ENCODE data around the gene PLCB4.

Gene PLCB4

DNA sequence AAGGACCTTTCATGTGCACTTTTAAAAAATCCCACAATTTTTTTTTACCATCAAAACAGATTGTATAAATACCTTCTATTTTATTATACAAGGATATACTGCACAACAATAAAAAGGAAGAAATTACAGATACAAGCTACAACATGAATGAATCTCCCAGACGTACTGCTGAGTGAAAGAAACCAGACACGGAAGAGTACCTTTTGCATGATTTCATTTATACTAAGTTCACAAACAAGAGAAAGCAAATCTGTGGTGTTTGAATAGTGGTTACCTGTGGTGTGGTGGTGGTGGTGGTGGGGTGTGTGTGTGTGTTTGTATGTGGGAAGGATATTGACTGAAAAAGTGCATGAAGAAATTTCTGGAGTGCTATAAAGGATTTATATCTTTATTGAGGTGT, 6.8 kb upstream of the PLCB4 start:
- Histone ChIP-seq H3K27ac (ENCODE audit: low read depth, low read length) (no peak overlapping the region), H3K4me3 (ENCODE audit: insufficient read depth, low read length, poor library complexity, severe bottlenecking) (no peak overlapping the region), H3K4me2 (ENCODE audit: low read depth, low read length, poor library complexity, severe bottlenecking) (no peak overlapping the region), H3K9me2 (replicated peaks; ENCODE audit: insufficient read depth, low read length) (no peaks in the 10 kb centered on the region), H3K79me2 (ENCODE audit: insufficient read depth, low read length) (no peaks in the 10 kb centered on the region), H2AFZ (ENCODE audit: low read depth, low read length, severe bottlenecking) (no peak overlapping the region), H3K36me3 (ENCODE audit: low read length) (no peaks in the 10 kb centered on the region), H3K9me3 (ENCODE audit: insufficient read depth, low read length) (no peaks in the 10 kb centered on the region), H3K9ac (ENCODE audit: low read length) (no peak overlapping the region), H3K27me3 (ENCODE audit: low read length) (no peaks in the 10 kb centered on the region), H3F3A (ENCODE audit: insufficient read depth) (no peaks in the 10 kb centered on the region), H4K20me1 (ENCODE audit: low read depth, low read length) (no peaks in the 10 kb centered on the region)
- TF ChIP-seq CTCF (IDR thresholded peaks at IDR 0.05; ENCODE audit: insufficient read depth, low read length, poor library complexity, severe bottlenecking) (no peak), EZH2phosphoT487 (conservative IDR thresholded peaks at IDR 0.05; ENCODE audit: low read length) (no peak)

GRCh38 chr20:9066191-9066590, 2.7 kb upstream of the PLCB4 start:
- no peaks in the 10 kb centered on the region for H3K79me2 ChIP-seq (ENCODE audit: insufficient read depth, low read length)
- H3K36me3 ChIP-seq (ENCODE audit: low read length): no peaks in the 10 kb centered on the region
- no peak overlapping the region for H2AFZ ChIP-seq (ENCODE audit: low read depth, low read length, severe bottlenecking)
- H3K9ac ChIP-seq (ENCODE audit: low read length): no peak overlapping the region
- no peak overlapping the region for H3K4me3 ChIP-seq (ENCODE audit: insufficient read depth, low read length, poor library complexity, severe bottlenecking)
- no peak overlapping the region for H3K4me2 ChIP-seq (ENCODE audit: low read depth, low read length, poor library complexity, severe bottlenecking)
- H3K27me3 ChIP-seq (ENCODE audit: low read length): no peaks in the 10 kb centered on the region
- no peaks in the 10 kb centered on the region for H3K9me3 ChIP-seq (ENCODE audit: insufficient read depth, low read length)
- no peak for TF ChIP-seq CTCF (IDR thresholded peaks at IDR 0.05; ENCODE audit: insufficient read depth, low read length, poor library complexity, severe bottlenecking)
- no peak for TF ChIP-seq EZH2phosphoT487 (conservative IDR thresholded peaks at IDR 0.05; ENCODE audit: low read length)
- H4K20me1 ChIP-seq (ENCODE audit: low read depth, low read length): no peaks in the 10 kb centered on the region
- no peaks in the 10 kb centered on the region for H3F3A ChIP-seq (ENCODE audit: insufficient read depth)
- no peaks in the 10 kb centered on the region for H3K9me2 ChIP-seq (replicated peaks; ENCODE audit: insufficient read depth, low read length)
- no peak overlapping the region for H3K27ac ChIP-seq (ENCODE audit: low read depth, low read length)

DNA sequence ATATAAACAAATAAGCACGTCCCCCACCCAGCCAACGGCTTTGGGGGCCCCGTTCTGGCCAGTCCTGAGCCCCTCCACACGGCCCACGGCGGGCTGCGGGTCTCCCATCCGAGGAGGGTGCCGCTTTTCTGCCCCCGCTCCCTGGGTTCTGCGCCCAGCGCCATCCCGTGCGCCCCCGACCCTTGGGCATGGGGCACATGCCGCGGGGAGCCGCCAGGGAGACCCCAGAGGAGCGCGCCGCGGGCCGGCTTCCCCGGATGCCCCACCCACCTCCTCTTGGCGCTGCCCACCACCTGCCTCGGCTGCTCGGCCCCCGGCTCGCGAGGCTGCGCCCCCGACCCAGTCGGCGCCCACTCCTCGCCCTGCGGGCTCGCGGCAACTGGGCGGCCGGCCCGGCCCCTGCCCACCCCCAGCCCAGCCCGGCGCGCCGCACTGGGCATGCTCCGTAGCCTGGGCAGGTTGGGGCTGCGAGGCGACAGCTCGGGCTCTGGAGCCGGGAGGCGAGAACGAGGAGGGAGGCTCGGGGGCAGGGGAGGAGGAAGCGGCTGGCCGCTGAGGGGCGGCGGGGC, 570 bp upstream of the PLCB4 start:
- Histone ChIP-seq H3K27me3 (ENCODE audit: low read length) (no peaks in the 10 kb centered on the region), H3K79me2 (ENCODE audit: insufficient read depth, low read length) (no peaks in the 10 kb centered on the region), H3K9me3 (ENCODE audit: insufficient read depth, low read length) (no peaks in the 10 kb centered on the region), H3K4me2 (ENCODE audit: low read depth, low read length, poor library complexity, severe bottlenecking) (no peak overlapping the region), H3K9ac (ENCODE audit: low read length) (no peak overlapping the region), H3K27ac (ENCODE audit: low read depth, low read length) (no peak overlapping the region), H4K20me1 (ENCODE audit: low read depth, low read length) (no peaks in the 10 kb centered on the region), H3K36me3 (ENCODE audit: low read length) (no peaks in the 10 kb centered on the region), H3K9me2 (replicated peaks; ENCODE audit: insufficient read depth, low read length) (no peaks in the 10 kb centered on the region), H2AFZ (ENCODE audit: low read depth, low read length, severe bottlenecking) (no peak overlapping the region), H3K4me3 (ENCODE audit: insufficient read depth, low read length, poor library complexity, severe bottlenecking) (no peak overlapping the region), H3F3A (ENCODE audit: insufficient read depth) (no peaks in the 10 kb centered on the region)
- TF ChIP-seq EZH2phosphoT487 (conservative IDR thresholded peaks at IDR 0.05; ENCODE audit: low read length) (no peak), CTCF (IDR thresholded peaks at IDR 0.05; ENCODE audit: insufficient read depth, low read length, poor library complexity, severe bottlenecking) (no peak)

Measured in SU-DHL-6 (cell line).